Activated CD8-positive, alpha-beta T cell treated with anti-CD3 and anti-CD28 coated beads, Interleukin-2, amount 10 ng/mL, durations not matched to agents 7 days and 5 days (primary cell): ENCODE data around the gene MGAT3. TPM values are rescaled to one million over a fixed set of nuclear protein-coding genes. Genes with fewer than 3 reads are reported as not detected.
"Not testable (repeated sequence)": the region's sequence is repeated elsewhere in the genome, so short reads cannot be mapped to it uniquely, and the experiment has no call there.

ENCODE experiments used
- ATAC-seq: fragments of 150-1000 bp; cut with Tn5 transposase; one replicate; pipeline ENCODE4 v1.10.0; 2021; ENCODE audit warnings: moderate library complexity
- CTCF ChIA-PET: fragments of 350-600 bp; sonication (Branson Sonifier 250); formaldehyde crosslinking; loops from one replicate; lab custom pipeline; 2021; ENCODE audit warnings: antibody characterized with exemption; lab: Charles Lee
- POLR2A ChIA-PET: fragments of 350-600 bp; sonication (Branson Sonifier 250); formaldehyde crosslinking; loops from one replicate; lab custom pipeline; 2021; ENCODE audit warnings: antibody characterized with exemption; lab: Charles Lee
- DNase-seq: peaks from one replicate; pipeline ENCODE4 v3.0.0-alpha.2; 2020
- H3K27ac Mint-ChIP-seq: one replicate; pipeline ENCODE4 v1.8.0; 2021; ENCODE audit warnings: mild to moderate bottlenecking, mixed read lengths
- H3K27me3 Mint-ChIP-seq: one replicate; pipeline ENCODE4 v1.8.0; 2021; ENCODE audit warnings: low read depth, mixed read lengths
- H3K36me3 Mint-ChIP-seq: one replicate; pipeline ENCODE4 v1.8.0; 2021; ENCODE audit warnings: low read depth, mixed read lengths
- H3K4me1 Mint-ChIP-seq: one replicate; pipeline ENCODE4 v1.8.0; 2021; ENCODE audit warnings: low read depth, mixed read lengths
- H3K4me3 Mint-ChIP-seq: one replicate; pipeline ENCODE4 v1.8.0; 2021; ENCODE audit warnings: mild to moderate bottlenecking, mixed read lengths
- H3K9me3 Mint-ChIP-seq: one replicate; pipeline ENCODE4 v1.8.0; 2022; ENCODE audit warnings: mixed read lengths; ENCODE audit not compliant: insufficient read depth
- total RNA-seq, 2 experiments: library from RNA; stranded (reverse); gene quantifications; one replicate each; pipeline ENCODE4 v1.2.3, GENCODE V29; 2021

The MGAT3 gene
- 10 to 100 TPM in 1 of 2 experiments, 1 to 10 TPM in 1; 9.1 to 10.0 TPM for total RNA-seq

DNA sequence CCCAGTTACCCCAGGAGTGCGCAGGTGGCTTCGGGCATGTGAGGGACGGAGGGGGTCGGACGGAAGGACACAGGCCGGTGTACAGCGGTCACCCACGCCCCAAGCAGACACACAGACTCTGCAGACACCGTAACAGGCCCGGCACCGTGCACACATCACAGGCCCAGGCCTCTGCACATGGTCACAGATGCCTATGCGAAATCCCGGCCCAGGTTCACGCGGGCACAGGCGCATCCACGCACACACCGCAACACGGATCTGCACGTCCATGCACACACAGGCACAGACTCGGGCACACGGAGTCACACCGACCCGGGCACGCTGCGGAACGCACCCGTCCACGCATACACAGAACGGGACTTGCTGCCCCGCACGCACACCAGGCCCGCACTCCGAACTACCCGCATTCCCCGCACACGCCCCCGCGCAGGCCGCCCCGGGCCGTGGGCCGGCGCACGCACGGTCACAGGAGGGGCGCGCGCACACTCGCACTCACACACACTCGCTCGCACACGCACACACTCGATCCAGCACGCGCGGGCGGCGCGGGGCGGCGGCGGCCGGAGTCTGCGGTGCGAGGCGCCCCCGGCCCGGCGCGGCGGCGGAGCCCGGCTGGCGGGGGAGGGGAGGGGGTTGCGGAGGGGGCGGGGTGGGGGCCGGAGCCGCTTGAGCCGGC lies at the start of gene MGAT3:
Gene MGAT3 (plus strand): TSS at position 491 of the 676 bp plus-strand sequence. CDS start 30,336 bp downstream, outside the sequence.
- Mint-ChIP-seq H3K36me3 (peaks cover 23% of the 10 kb centered on the region), H3K27ac (peak within 1 kb of the TSS; percentile 67), H3K4me1 (peaks cover 36% of the 10 kb centered on the region), H3K4me3 (peak within 1 kb of the TSS; percentile 60), H3K27me3 (peaks cover 29% of the 10 kb centered on the region), H3K9me3 (no peaks in the 10 kb centered on the region)
- CTCF ChIA-PET: no interaction called here
- ATAC-seq (no peak), DNase-seq (no peak)
- POLR2A ChIA-PET: no interaction called here

DNA sequence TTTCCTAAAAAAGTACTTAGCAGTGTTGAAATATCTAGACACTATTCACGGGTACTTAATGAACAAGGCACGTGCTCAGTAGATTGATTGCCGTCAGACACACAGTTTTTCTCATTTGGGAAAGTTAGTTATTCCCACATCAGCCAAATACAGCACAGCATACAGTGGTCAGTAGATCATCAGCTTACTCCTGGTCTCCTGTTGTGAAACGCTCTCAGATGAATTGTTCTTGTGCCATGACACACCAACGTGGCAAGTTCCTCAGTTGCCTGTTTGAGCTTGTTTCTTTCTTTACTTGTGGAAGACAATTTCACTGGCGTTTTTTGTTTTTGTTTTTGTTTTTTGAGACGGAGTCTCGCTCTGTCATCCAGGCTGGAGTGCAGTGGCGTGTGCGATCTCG lies 48.6 kb upstream of the MGAT3 start:
- ATAC-seq (no peak), DNase-seq (no peak)
- H3K36me3 Mint-ChIP-seq: peaks cover 31% of the 10 kb centered on the region
- ChIA-PET CTCF (no interaction called here), POLR2A (no interaction called here)
- H3K4me1 Mint-ChIP-seq: peaks cover 44% of the 10 kb centered on the region
- no peak overlapping the region for H3K4me3 Mint-ChIP-seq
- no peaks in the 10 kb centered on the region for H3K9me3 Mint-ChIP-seq
- H3K27ac Mint-ChIP-seq: no peak overlapping the region
- no peaks in the 10 kb centered on the region for H3K27me3 Mint-ChIP-seq

- POLR2A ChIA-PET: interaction anchor here (1.2 kb wide), 1 partner anchor 9 kb away, joined by 3 read pairs; the partner anchor contains the start of gene TAB1
- ATAC-seq (no peak), DNase-seq (no peak)
- CTCF ChIA-PET: no interaction called here
- H3K4me1 Mint-ChIP-seq: peaks cover 48% of the 10 kb centered on the region
- H3K4me3 Mint-ChIP-seq: no peak overlapping the region
- H3K36me3 Mint-ChIP-seq: peaks cover 28% of the 10 kb centered on the region
- no peaks in the 10 kb centered on the region for H3K9me3 Mint-ChIP-seq
- H3K27me3 Mint-ChIP-seq: no peaks in the 10 kb centered on the region
- H3K27ac Mint-ChIP-seq: no peak overlapping the region
Measured at GRCh38 chr22:39408807-39409206, 48.0 kb upstream of the MGAT3 start.

DNA sequence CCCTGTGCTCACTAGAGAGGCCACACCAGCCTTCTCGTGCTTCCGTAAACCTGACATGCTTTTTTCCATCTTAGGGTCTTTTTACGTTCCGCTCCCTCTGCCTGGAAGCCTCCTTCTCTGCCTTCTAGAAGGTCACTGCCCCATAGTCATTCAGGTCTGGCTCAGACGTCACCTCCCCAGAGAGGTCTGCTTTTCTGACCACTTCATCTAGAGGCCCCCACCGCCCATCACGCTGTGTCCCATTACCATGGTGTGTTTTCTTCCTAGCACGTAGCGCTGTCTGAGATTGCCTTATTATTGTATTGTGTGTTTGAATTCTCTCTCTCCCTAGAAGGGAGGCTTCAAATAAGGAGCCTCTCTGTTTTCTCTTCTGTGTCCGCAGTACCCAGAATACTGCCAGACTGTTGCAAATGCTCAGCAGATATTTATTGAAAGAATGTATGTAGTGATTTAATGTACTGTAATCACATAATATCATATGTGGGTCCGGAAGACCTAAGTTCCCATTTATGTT lies 47.2 kb upstream of the MGAT3 start:
- POLR2A ChIA-PET: interaction anchor here (1.2 kb wide), 1 partner anchor 9 kb away, joined by 3 read pairs; the partner anchor contains the start of gene TAB1
- no peak for DNase-seq
- H3K36me3 Mint-ChIP-seq: peaks cover 26% of the 10 kb centered on the region
- H3K4me3 Mint-ChIP-seq: no peak overlapping the region
- no peak overlapping the region for H3K27ac Mint-ChIP-seq
- no peak for ATAC-seq
- no peaks in the 10 kb centered on the region for H3K27me3 Mint-ChIP-seq
- peaks cover 50% of the 10 kb centered on the region for H3K4me1 Mint-ChIP-seq
- CTCF ChIA-PET: interaction anchor here (1.1 to 1.8 kb wide), 2 partner anchors 10 to 93 kb away, joined by 3 to 10 read pairs; partner anchors contain the start of gene TAB1
- H3K9me3 Mint-ChIP-seq: no peaks in the 10 kb centered on the region

DNA sequence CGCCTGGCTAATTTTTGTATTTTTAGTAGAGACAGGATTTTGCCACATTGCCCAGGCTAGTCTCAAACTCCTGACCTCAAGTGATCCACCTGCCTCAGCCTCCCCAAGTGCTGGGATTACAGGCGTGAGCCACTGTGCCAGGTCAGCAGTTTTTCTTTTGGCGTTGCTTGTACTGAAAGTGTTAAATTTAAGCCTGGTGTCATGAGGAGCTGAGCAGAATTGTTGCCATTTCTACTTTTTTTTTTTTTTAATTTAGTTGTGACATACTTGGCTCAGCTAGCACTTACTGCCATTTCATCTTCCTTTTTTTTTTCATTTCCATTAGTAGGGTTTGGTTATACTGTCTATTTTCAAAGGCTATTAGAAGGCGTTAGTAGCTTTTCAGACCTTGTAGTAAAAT lies 46.5 kb upstream of the MGAT3 start:
- ChIA-PET POLR2A (interaction anchor here (0.9 to 1.2 kb wide), 2 partner anchors 10 kb away, joined by 3 read pairs; partner anchors contain the start of gene TAB1), CTCF (interaction anchor here (1.1 to 2.8 kb wide), 3 partner anchors 11 to 119 kb away, joined by 3 to 13 read pairs (median 10); partner anchors contain the start of gene TAB1)
- DNase-seq (no peak), ATAC-seq (no peak)
- H3K27ac Mint-ChIP-seq: no peak overlapping the region
- peaks cover 51% of the 10 kb centered on the region for H3K4me1 Mint-ChIP-seq
- no peaks in the 10 kb centered on the region for H3K9me3 Mint-ChIP-seq
- peaks cover 26% of the 10 kb centered on the region for H3K36me3 Mint-ChIP-seq
- no peak overlapping the region for H3K4me3 Mint-ChIP-seq
- H3K27me3 Mint-ChIP-seq: no peaks in the 10 kb centered on the region

GRCh38 chr22:39411828-39412365 lies 44.9 kb upstream of the MGAT3 start:
- CTCF ChIA-PET: interaction anchor here (0.7 to 2.8 kb wide), 7 partner anchors 8 to 242 kb away, joined by 3 to 21 read pairs (median 4); partner anchors contain the start of gene TAB1
- Mint-ChIP-seq H3K27ac (peak overlapping the region; percentile 90), H3K36me3 (peaks cover 24% of the 10 kb centered on the region), H3K4me1 (peaks cover 47% of the 10 kb centered on the region), H3K4me3 (peak overlapping the region; percentile 58)
- peak; percentile 15 for ATAC-seq
- not testable (repeated sequence) for H3K9me3 Mint-ChIP-seq, H3K27me3 Mint-ChIP-seq, DNase-seq
- POLR2A ChIA-PET: interaction anchor here (0.9 to 1.6 kb wide), 4 partner anchors 10 to 38 kb away, joined by 3 to 11 read pairs (median 3); partner anchors contain the start of gene TAB1

DNA sequence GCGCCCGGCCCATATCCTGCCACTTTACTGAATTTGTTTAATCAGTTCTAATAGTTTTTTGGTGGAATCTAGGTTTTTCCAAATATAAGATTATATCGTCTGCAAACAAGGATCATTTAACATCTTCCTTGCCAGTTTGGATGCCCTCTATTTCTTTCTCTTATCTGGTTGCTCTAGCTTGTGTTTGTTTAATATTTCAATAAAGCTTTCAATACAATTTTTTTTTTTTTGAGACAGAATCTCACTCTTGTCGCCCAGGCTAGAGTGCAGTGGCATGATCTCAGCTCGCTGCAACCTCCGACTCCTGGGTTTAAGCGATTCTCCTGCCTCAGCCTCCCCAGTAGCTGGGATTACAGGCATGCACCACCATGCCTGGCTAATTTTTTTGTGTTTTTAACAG lies 43.6 kb upstream of the MGAT3 start:
- H3K27ac Mint-ChIP-seq: peak overlapping the region; percentile 90
- DNase-seq, H3K27me3 Mint-ChIP-seq, H3K9me3 Mint-ChIP-seq, ATAC-seq: not testable (repeated sequence)
- peaks cover 44% of the 10 kb centered on the region for H3K4me1 Mint-ChIP-seq
- CTCF ChIA-PET: interaction anchor here (0.9 to 1.7 kb wide), 3 partner anchors 14 to 544 kb away, joined by 3 to 21 read pairs (median 5); partner anchors contain the start of gene TAB1
- POLR2A ChIA-PET: interaction anchor here (1.2 kb wide), 1 partner anchor 13 kb away, joined by 3 read pairs; the partner anchor contains the start of gene TAB1
- peak overlapping the region; percentile 58 for H3K4me3 Mint-ChIP-seq
- H3K36me3 Mint-ChIP-seq: peaks cover 27% of the 10 kb centered on the region

DNA sequence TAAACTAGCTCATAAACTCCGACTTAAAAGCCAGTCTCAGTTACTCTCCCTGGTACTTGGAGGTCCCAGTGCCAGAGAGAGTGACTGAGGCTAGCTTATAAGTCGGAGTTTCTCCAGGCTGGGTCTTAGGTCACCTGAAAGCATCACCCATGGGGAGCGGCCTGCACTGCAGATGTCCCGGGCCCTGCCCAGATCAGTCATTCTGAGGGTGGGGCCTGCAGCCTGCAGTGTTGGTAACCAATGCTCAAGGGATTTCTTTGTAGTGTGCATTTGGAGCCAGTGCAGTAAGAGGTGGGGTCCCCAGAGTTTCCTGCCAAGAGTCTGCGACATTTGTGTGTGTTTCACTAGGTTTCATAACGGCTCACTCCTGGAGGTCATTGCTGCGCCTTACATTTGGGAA lies 42.4 kb upstream of the MGAT3 start:
- ChIA-PET CTCF (interaction anchor here (1.0 to 1.7 kb wide), 2 partner anchors 23 to 114 kb away, joined by 3 to 6 read pairs; no protein-coding TSS in a partner anchor), POLR2A (interaction anchor here (1.1 to 1.2 kb wide), 2 partner anchors 14 to 15 kb away, joined by 3 read pairs; partner anchors contain the start of gene TAB1)
- no peak for DNase-seq
- H3K27ac Mint-ChIP-seq: peak overlapping the region; percentile 74
- H3K27me3 Mint-ChIP-seq: no peaks in the 10 kb centered on the region
- H3K4me1 Mint-ChIP-seq: peaks cover 44% of the 10 kb centered on the region
- no peaks in the 10 kb centered on the region for H3K9me3 Mint-ChIP-seq
- no peak overlapping the region for H3K4me3 Mint-ChIP-seq
- ATAC-seq: no peak
- H3K36me3 Mint-ChIP-seq: peaks cover 37% of the 10 kb centered on the region

- POLR2A ChIA-PET: interaction anchor here (1.0 to 1.1 kb wide), 2 partner anchors 15 to 105 kb away, joined by 3 read pairs; partner anchors contain the start of genes ATF4 and TAB1
- H3K4me1 Mint-ChIP-seq: peaks cover 44% of the 10 kb centered on the region
Measured at GRCh38 chr22:39414886-39415285, 41.9 kb upstream of the MGAT3 start.

DNA sequence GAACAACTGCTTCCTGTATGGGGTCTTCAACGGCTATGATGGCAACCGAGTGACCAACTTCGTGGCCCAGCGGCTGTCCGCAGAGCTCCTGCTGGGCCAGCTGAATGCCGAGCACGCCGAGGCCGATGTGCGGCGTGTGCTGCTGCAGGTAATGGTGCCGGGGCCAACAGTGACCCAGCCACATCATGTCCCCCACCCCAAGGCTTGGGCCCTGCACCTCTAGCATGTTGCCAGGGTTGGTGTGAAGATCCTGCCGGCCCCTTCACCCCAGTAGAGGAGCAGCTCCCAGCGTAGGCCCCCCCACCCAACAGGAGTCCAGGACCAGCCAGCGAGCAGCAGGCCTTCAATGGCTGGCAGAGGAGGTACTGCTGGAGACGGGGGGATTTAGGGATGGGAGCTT lies 41.3 kb upstream of the MGAT3 start:
- Mint-ChIP-seq H3K4me1 (peaks cover 44% of the 10 kb centered on the region), H3K27ac (no peak overlapping the region), H3K4me3 (no peak overlapping the region), H3K9me3 (no peaks in the 10 kb centered on the region), H3K36me3 (peaks cover 44% of the 10 kb centered on the region), H3K27me3 (no peaks in the 10 kb centered on the region)
- DNase-seq: no peak
- POLR2A ChIA-PET: interaction anchor here (1.0 to 1.1 kb wide), 2 partner anchors 16 to 104 kb away, joined by 3 read pairs; partner anchors contain the start of genes ATF4 and TAB1
- ATAC-seq: no peak
- CTCF ChIA-PET: interaction anchor here (1.7 kb wide), 1 partner anchor 21 kb away, joined by 6 read pairs; no protein-coding TSS in a partner anchor

More at GRCh38 chr22:39414886-39415285, 41.9 kb upstream of the MGAT3 start:
- no peak for DNase-seq
- no peak for ATAC-seq
- peak overlapping the region; percentile 20 for H3K27ac Mint-ChIP-seq
- peaks cover 38% of the 10 kb centered on the region for H3K36me3 Mint-ChIP-seq
- CTCF ChIA-PET: interaction anchor here (1.7 kb wide), 1 partner anchor 22 kb away, joined by 6 read pairs; no protein-coding TSS in a partner anchor
- no peaks in the 10 kb centered on the region for H3K27me3 Mint-ChIP-seq
- H3K4me3 Mint-ChIP-seq: no peak overlapping the region
- H3K9me3 Mint-ChIP-seq: no peaks in the 10 kb centered on the region

DNA sequence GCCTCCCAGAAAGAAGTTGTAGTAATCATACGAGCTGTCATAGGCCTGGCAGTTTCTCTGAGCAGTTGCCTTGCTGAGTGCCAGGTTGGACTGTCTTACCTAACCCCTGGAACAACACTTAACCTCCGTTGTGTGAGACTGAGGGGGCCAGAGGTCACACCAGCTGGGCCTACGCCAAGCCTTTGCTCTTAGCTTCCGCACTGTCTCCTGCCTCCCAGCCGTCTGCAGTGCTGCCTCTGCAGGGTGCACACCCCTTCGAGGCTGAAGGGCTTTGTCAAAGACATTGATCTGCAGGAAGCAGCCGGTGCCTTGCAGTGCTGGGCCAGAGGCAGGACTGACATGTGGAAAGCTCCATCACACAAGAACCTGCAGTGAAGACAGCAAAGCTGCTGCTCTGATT lies 40.5 kb upstream of the MGAT3 start:
- Mint-ChIP-seq H3K4me3 (no peak overlapping the region), H3K9me3 (no peaks in the 10 kb centered on the region), H3K36me3 (peaks cover 41% of the 10 kb centered on the region), H3K27me3 (no peaks in the 10 kb centered on the region), H3K4me1 (peaks cover 37% of the 10 kb centered on the region), H3K27ac (peak overlapping the region; percentile 39)
- POLR2A ChIA-PET: no interaction called here
- DNase-seq (no peak), ATAC-seq (no peak)
- CTCF ChIA-PET: interaction anchor here (0.7 kb wide), 1 partner anchor 80 kb away, joined by 4 read pairs; no protein-coding TSS in a partner anchor
